Measurements from ENCODE around the gene FAR1.
A peak's percentile ranks its signal among the peaks of the same experiment; 100 is the strongest.

FAR1 gene

DNA sequence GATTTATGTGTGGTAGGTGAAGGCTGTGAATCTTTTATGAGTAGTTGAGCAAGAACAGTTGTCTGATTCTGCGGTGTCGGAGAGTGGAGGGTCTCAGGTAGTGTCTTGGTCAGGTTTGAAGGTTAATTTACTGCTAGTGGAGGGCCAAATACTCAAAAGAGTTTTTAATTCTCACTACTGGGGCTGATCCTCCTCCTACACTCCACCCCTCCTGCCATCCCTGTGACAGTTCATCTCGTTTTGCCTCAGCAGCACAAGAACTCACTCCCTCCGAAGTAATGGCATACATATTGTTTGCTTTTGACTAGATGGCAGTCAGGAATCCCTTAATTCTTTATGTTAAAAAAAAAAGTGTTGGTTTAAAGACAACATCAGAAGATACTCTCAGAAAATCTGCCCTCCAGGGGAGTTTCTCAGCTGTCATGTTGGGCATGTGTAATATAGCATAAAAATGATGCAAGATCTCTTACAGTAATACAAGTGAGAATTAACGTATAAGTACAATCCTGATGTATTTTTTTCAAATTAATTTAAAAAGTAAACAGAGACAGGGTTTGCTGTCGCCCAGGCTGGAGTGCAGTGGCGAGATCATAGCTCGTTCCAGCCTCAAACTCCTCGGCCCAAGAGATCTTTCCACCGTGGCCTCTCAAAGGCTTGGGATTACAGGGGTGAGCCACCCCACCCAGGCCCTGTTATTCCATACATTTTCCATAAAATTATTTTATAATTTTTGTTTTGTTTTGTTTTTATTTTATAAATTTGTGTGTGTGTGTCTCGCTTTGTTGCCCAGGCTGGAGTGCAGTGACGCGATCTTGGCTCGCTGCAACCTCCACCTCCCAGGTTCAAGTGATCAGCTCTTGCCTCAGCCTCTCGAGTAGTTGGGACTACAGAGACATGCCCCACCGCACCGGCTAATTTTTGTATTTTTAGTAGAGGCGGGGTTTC is 1.3 kb downstream of the FAR1 start:
- no peak for DNase-seq

DNA sequence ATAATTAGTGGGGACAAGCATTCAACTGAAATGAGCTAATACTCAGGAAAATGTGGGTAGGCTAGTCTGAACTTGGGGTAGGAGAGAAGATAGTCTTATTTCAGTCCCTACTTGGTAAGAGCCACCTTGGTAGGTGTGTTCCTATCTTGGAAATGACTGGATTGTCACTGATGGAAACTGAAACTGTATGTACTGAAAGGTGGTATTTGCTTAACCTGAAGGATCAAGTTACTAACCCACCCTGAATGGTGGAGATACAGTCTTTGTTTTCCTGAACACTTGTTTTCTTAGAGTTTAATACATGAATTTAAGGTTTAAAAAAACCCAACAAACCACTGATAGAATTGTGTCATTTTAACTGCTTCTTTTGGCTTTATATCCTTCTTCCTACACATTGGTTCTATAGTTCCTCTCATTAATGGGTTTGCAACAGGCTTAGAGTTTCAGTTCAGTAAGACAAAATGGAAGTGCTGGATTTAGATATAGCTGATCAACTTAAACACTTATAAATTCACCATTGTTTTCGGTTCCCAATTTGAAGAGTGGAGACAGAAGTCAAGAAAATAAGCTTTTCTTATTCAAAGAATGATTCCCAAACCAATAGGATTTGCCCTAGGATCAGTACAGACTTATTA is 4.2 kb downstream of the FAR1 start:
- peak; percentile 34 for DNase-seq

DNA sequence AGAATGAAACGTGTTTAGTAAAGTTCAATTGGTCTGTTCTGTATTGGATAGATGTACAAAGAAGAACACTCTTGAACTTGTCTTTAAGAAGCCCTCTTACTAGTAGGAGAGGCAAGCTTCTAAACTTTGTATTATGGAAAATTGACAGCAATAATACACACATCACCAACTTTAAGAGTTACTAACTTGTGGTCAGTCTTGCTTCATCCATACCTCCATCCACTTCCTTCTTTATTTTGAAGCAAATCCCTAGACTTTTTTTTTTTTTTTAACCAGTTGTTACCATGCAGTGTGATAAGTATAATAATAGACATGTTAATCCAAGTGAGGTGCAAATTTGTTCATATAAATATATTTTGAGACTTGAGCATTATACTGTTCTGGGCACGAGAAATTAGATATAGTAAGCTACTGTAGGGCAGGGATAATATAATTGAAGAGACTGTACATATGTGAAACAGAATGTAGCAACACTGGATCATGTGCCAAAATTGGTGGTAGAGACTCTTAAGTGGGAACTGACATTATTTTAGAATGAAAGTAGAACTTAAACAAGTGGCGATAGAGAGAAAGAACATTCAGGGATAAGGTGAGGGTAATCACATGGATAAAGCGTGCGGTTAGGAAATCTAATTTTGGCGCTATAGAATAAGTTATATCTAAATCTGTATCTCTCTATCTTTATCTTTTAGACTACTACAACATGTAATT is 6.5 kb downstream of the FAR1 start:
- no peak for DNase-seq

DNA sequence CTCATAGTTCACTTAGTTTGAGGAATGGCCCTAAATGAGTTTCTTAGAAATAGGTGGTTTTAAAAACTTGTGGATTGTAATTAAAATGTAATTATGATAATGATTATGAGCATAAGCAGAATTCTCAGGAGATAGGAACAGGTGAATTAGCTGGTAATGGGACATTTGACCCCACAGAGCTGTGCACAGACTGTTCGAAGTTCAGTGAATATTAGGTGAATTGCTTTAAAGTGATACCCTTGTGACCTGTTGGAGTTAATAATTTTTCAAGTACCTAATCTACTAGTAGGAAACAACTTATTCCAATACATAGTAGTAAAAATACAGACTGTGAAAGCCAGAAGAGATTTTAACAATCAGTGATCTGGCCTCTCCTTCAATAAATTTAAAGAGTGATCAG is 8.1 kb downstream of the FAR1 start:
- no peak for DNase-seq

DNA sequence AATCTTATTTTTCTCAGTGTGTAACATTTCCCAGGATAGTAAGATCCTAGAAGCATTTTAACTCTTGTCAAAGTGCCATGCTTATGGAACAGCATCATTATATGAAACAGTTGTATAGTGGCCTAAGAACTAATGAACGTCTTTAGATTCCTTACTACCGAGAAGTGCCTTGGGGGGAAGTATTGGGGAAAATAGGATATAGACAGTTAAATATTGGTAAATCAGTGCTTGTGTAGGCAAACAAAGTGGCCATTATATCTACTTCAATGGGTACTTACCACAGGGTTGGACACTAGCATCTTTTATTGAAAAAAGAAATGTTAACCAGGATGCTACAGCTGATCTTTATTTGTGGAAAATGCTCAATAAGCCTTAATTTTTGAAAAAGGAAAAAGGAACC is 11.3 kb downstream of the FAR1 start:
- no peak for DNase-seq

DNA sequence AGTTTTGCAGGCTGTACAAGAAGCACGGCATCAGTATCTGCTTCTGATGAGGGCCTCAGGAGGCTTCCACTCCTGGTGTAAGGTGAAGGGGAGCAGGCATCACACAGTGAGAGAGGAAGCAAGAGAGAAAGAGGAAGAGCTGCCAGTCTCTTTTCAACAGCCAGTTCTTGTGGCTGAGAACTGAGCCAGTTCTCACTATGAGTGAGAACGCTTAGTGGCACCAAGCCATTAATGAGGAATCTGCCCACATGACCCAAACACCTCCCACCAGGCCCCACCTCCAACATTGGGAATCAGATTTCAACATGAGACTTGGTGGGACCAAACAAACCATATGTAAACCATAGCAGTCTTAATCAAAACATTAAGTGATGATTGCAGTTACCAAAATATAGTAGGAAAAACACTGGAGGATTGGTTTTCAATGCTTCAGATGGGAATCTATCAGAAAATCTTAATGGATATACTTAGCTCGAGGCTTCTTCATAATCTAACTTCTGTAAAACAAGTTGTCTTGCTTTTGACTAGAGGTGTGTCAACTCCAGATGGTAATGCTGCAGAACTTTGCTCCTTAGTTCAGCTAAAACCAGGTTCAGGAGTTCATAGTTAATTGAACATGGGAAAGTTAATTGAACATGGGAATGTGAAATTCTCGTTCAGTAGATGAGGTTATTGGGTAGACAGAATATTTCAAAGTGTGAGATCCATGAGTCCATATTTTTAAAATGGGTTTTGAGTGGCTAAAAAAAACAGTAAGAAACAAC is 12.2 kb downstream of the FAR1 start:
- no peak for DNase-seq

DNA sequence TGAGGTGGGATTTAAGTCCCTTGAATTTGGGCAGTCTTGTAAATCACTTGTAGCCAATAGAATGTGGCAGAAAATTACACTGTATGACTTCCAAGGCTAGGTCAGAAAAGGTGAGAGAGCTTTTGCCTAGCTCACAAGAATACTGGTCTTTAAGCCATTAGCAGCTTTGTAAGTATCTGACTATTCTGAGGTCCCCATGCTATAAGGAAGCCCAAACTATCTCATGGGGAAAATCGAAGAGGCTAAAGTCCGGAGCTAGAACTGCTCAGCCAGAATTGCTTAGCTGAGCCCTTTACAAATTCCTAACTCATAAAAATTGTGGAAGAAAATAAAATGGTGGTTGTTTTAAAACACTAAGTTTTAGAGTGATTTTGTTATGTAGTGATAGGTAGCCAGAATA is 13.0 kb downstream of the FAR1 start:
- no peak for DNase-seq

- no peak for DNase-seq
These were observed 13.7 kb downstream of the FAR1 start for GRCh38 chr11:13682212-13682611.

GRCh38 chr11:13685461-13686108 is 17.1 kb downstream of the FAR1 start:
- DNase-seq = no peak

- DNase-seq = no peak
These were observed 18.3 kb downstream of the FAR1 start for GRCh38 chr11:13686776-13687175.

- no peak for DNase-seq
These were observed 18.8 kb downstream of the FAR1 start for GRCh38 chr11:13687271-13687670.

- no peak for DNase-seq
These were observed 22.9 kb downstream of the FAR1 start for GRCh38 chr11:13691286-13691899.

DNA sequence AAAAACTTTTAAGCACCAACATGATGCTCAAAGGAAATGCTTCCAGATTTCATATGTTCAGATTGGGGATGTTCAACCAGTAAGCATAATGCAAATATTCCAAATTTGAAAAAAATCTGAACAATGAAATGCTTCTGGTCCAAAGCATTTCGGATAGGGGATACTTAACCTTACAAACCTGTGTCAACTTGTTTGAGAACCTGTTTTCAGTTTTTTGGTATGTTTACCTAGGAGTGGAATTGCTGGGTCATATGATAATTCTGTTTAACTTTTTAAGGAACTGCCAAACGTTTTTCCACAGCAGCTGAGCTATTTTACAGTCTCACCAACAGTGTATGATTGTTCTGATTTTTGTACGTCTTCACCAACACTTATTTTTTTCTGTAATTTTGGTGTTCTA is 23.7 kb downstream of the FAR1 start:
- no peak for DNase-seq

DNA sequence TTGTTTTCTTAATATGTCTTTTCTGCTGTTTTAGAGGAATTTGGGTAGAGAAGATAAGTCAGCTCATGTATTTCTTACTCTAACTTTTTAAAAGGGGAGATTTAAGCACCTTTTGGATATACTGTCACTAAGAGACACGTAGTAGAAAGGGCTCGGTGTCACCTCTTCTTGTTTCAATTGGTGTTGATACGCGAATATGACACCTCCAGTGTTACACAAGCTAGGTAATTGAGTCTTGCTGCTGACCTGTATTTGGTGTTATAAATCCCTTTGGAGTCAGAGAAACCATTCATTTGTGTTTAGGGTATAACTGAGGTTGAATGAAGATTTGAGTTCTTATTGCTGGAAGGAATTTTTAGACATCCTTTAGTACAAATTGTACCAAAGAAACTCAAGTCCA is 25.6 kb downstream of the FAR1 start:
- DNase-seq = no peak

DNA sequence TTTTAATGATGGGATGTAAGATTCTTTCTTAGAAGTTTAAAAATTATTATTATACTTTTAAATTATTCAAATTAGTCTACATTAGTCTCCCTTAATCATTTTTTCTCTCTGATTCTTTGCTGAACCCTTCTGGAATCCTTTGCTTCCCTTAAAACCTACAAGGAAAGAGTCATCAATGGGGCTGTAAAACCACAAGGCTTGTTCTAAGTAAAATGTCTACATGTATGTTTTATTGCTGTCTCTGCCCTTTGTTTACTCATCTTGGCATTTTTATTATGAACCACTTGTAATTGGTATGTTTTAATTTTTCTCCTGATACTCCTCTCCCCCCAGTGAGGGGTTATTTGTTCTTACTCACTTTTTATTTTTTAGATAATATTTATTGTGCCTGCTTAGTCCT is 27.4 kb downstream of the FAR1 start:
- DNase-seq = no peak

DNA sequence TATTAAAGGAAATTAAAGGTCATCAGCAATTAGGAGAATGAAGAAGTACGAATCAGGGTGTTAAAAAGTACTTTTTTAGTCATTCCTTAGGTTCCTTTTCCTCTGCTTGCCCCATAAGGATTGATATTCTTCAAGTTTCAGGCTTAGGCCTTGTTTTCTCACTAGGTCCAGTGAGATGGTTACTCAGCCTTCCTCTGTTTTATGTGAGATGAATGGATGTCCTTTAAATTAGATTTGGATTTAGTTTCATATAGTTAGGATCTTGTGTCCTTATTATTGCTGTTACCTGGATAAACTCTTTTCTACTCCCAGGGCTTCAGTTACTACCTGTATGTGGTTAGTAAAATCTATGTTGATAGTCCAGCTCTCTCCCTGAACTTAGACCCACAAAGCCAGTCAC is 29.2 kb downstream of the FAR1 start:
- DNase-seq = no peak

DNA sequence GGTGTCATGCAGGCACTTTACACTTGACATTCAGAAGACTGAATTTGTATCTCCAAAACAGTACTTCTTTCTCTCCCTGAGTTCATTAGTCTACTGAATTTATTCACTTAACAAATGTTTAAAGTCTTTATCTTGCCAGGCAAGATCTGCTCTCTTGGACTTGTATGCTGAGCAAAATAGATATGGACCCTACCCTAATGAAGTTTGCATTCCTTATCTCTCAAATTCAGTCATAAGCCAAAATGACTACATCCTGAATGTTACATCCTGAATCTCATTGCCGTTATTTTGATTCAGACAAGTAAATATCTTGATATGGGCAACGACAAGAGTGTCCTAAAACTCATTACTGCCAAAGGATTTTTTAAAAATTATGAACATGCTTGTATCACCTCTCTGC is 29.7 kb downstream of the FAR1 start:
- DNase-seq = no peak

DNA sequence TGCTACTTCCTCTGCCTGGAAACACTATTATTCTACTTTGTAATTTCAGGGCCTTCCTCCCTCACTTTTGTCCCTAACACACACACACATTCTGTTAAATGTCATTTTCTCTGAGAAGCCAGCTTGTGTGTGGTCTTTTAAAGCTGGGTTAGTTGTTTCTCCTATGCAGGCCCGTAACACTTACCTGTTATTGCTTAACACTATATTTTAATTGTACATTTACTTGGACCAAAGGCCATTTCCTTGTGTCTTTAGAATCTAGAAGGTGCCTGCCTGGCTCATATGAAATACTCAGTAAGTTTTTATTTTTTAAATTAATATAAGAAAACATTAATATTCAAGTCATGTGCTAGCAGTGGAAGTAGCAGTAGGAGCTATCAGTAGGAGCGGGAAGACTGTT is 30.6 kb downstream of the FAR1 start:
- no peak for DNase-seq

- DNase-seq = no peak
These were observed 31.4 kb downstream of the FAR1 start for GRCh38 chr11:13699870-13700269.

DNA sequence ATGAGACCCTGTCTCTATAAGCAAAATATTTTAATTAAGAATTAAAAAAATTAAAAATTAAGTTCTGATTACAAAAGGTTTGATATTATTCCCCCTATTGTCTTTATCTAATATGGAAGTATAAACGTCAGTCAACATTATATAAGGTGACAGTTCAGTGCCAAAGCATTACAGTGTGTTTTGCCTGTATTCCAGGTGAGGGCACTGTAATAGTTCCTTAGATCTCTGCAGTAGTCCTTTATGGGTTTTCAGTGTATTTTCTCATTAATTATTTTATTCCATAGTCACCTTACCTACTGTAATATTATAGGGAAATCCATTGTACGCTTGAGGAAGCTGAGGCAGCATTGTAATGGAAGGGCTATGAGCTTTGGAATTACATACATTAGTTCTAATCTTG is 33.0 kb downstream of the FAR1 start:
- DNase-seq = no peak

DNA sequence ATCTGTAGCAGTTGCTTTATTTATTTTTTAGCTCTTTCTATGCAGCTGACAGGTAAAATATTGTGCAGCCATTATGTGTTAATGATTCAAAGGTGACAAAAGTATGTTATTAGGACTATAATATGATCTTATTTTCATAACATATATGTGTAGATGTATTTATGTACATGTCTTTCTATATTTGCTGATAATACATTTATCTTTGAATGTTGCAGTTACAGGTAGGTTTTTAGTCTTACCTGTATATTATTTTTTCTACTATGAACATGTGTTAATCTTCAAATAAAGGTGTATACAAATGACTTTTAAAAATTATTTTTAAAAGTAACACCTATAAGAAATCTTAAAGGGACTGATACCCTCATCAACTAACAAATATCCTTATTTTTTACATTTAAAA is 33.6 kb downstream of the FAR1 start:
- no peak for DNase-seq

- no peak for DNase-seq
These were observed 37.2 kb downstream of the FAR1 start for GRCh38 chr11:13705710-13706109.
